Measurements from ENCODE around the gene ERGIC1. TPM values are rescaled to one million over a fixed set of nuclear protein-coding genes. Genes with fewer than 3 reads are reported as not detected.

The ERGIC1 gene
- total and polyA plus RNA-seq, 2 of the 8 experiments (the other 6 are each of a cell fraction or from before 2014, with no cell fraction given) = 95.3 to 106 TPM

DNA sequence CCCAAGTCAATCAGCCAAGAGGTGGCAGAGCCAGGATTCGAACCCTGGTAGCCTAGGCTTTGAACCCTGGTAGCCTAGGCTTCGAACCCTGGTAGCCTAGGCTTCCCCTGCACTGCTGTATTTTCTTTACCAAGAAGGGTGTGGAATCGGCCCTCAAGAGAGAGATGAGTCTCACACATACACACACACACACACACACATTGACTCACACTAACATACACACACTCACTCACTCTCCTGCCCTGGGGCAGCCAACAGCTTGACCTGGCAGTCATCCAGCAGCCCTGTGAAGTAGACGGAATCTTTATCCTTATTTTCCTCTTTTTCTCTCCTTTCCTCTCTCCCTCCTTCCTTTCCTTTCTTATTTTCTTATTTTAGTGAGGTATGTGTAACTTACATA is 69.7 kb downstream of the ERGIC1 start (continued):
- TF ChIP-seq JUN (IDR thresholded peaks at IDR 0.05; ENCODE audit: low read depth, low read length) = no peak
